Prostate gland (tissue), 2 donors: ENCODE data around the gene PCK1.

ENCODE experiments used
- POLR2A ChIP-seq: fragments of 450-650 bp; IDR thresholded peaks from one replicate; pipeline ENCODE4 v1.6.1; 2016; ENCODE audit warnings: antibody characterized with exemption, mild to moderate bottlenecking
- POLR2AphosphoS5 ChIP-seq: sonication (generic); formaldehyde crosslinking; IDR thresholded peaks from one replicate; pipeline ENCODE4 v1.6.1; 2017; ENCODE audit warnings: antibody characterized with exemption
- TF ChIP-seq, protein P1 (sequence below), 4 experiments: fragments of 200-600 bp in 2 of 4; fragments of 450-650 bp in 2 of 4; sonication (generic) in 2 of 4; IDR thresholded peaks; 1 replicate in 3 of 4; 2 replicates in 1 of 4; pipeline ENCODE4 v1.5.1; 2016 to 2019; ENCODE audit warnings: antibody characterized with exemption in 4 of 4, mild to moderate bottlenecking in 2 of 4, moderate library complexity in 2 of 4

GRCh38 chr20:57571782-57572416 is 11.0 kb downstream of the PCK1 start:
- TF ChIP-seq, protein P1, sequence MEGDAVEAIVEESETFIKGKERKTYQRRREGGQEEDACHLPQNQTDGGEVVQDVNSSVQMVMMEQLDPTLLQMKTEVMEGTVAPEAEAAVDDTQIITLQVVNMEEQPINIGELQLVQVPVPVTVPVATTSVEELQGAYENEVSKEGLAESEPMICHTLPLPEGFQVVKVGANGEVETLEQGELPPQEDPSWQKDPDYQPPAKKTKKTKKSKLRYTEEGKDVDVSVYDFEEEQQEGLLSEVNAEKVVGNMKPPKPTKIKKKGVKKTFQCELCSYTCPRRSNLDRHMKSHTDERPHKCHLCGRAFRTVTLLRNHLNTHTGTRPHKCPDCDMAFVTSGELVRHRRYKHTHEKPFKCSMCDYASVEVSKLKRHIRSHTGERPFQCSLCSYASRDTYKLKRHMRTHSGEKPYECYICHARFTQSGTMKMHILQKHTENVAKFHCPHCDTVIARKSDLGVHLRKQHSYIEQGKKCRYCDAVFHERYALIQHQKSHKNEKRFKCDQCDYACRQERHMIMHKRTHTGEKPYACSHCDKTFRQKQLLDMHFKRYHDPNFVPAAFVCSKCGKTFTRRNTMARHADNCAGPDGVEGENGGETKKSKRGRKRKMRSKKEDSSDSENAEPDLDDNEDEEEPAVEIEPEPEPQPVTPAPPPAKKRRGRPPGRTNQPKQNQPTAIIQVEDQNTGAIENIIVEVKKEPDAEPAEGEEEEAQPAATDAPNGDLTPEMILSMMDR (IDR thresholded peaks at IDR 0.05), result no peak
- TF ChIP-seq POLR2AphosphoS5 (no peak), POLR2A (no peak)
